GM23338 (cell line): ENCODE measurements around the gene PSMB11. TPM values are rescaled to one million over a fixed set of nuclear protein-coding genes. Genes with fewer than 3 reads are reported as not detected.

Source experiments
- ATAC-seq: fragments of 200-7000 bp; cut with Tn5 transposase; 3 replicates; pipeline ENCODE4 v1.9.1; 2020
- DNase-seq: peaks from one replicate; pipeline ENCODE4 v3.0.0-alpha.2; 2015; ENCODE audit warnings: low spot score
- H2AFZ ChIP-seq: fragments of 200-600 bp; sonication (generic); 2 replicates; pipeline ENCODE4 v1.8.0; 2016; ENCODE audit warnings: antibody characterized with exemption, mild to moderate bottlenecking, moderate library complexity
- H3F3A ChIP-seq: fragments of 200-600 bp; sonication (generic); replicated peaks from 2 replicates; pipeline ENCODE4 v1.8.0; 2017; ENCODE audit warnings: antibody characterized with exemption, mixed run types, low read depth
- H3K27ac ChIP-seq: fragments of 200-600 bp; sonication (generic); 2 replicates; pipeline ENCODE4 v1.6.1; 2016; ENCODE audit warnings: low read depth
- H3K27me3 ChIP-seq: fragments of 200-600 bp; sonication (generic); 2 replicates; pipeline ENCODE4 v1.8.0; 2016; ENCODE audit warnings: mild to moderate bottlenecking, mixed run types, moderate library complexity; ENCODE audit not compliant: insufficient read depth
- H3K36me3 ChIP-seq: fragments of 200-600 bp; sonication (generic); 2 replicates; pipeline ENCODE4 v1.8.0; 2016; ENCODE audit warnings: mild to moderate bottlenecking; ENCODE audit not compliant: insufficient read depth
- H3K4me1 ChIP-seq: fragments of 200-600 bp; sonication (generic); 2 replicates; pipeline ENCODE4 v1.8.0; 2016; ENCODE audit warnings: mild to moderate bottlenecking, moderate library complexity; ENCODE audit not compliant: insufficient read depth
- H3K4me2 ChIP-seq: fragments of 200-600 bp; sonication (generic); 2 replicates; pipeline ENCODE4 v1.7.1; 2017; ENCODE audit warnings: mixed run types
- H3K4me3 ChIP-seq: fragments of 200-600 bp; sonication (generic); 2 replicates; pipeline ENCODE4 v1.6.1; 2016; ENCODE audit warnings: mixed run types
- H3K79me2 ChIP-seq: fragments of 200-600 bp; sonication (generic); replicated peaks from 2 replicates; pipeline ENCODE4 v1.8.0; 2017; ENCODE audit warnings: mild to moderate bottlenecking; ENCODE audit not compliant: insufficient read depth
- H3K9me2 ChIP-seq: fragments of 200-600 bp; sonication (generic); 2 replicates; pipeline ENCODE4 v1.8.0; 2017; ENCODE audit not compliant: insufficient read depth
- H4K20me1 ChIP-seq: fragments of 200-600 bp; sonication (generic); replicated peaks from 2 replicates; pipeline ENCODE4 v1.8.0; 2017; ENCODE audit warnings: mild to moderate bottlenecking; ENCODE audit not compliant: insufficient read depth
- H3K27ac Mint-ChIP-seq: 2 replicates; pipeline ENCODE4 v1.8.0; 2020; ENCODE audit warnings: inconsistent platforms, mild to moderate bottlenecking, moderate library complexity, mixed read lengths
- H3K27me3 Mint-ChIP-seq: 3 replicates; pipeline ENCODE4 v1.8.0; 2022; ENCODE audit warnings: low read depth, mild to moderate bottlenecking, moderate library complexity, mixed read lengths, inconsistent platforms; ENCODE audit not compliant: insufficient read depth, poor library complexity
- H3K36me3 Mint-ChIP-seq: 3 replicates; pipeline ENCODE4 v1.8.0; 2021; ENCODE audit warnings: low read depth, mild to moderate bottlenecking, inconsistent platforms, moderate library complexity, mixed read lengths
- H3K4me1 Mint-ChIP-seq: 3 replicates; pipeline ENCODE4 v1.8.0; 2020; ENCODE audit warnings: mild to moderate bottlenecking, inconsistent platforms, mixed read lengths
- H3K4me3 Mint-ChIP-seq: 3 replicates; pipeline ENCODE4 v1.8.0; 2021; ENCODE audit warnings: moderate library complexity, mild to moderate bottlenecking, inconsistent platforms, mixed read lengths
- H3K9me3 Mint-ChIP-seq: 3 replicates; pipeline ENCODE4 v1.8.0; 2020; ENCODE audit warnings: moderate library complexity, mild to moderate bottlenecking, inconsistent platforms, mixed read lengths
- CREB1 ChIP-seq: fragments of 250-450 bp; sonication (Bioruptor Pico); IDR thresholded peaks from 2 replicates; pipeline ENCODE4 v1.5.0; 2020; ENCODE audit warnings: low read depth, mild to moderate bottlenecking, moderate library complexity
- EZH2 ChIP-seq: fragments of 200-600 bp; sonication (generic); IDR thresholded peaks from one replicate; pipeline ENCODE4 v1.8.0; 2017; ENCODE audit warnings: antibody characterized with exemption, mild to moderate bottlenecking, low read depth; ENCODE audit not compliant: unreplicated experiment
- EZH2phosphoT487 ChIP-seq: fragments of 200-600 bp; sonication (generic); IDR thresholded peaks from one replicate; pipeline ENCODE4 v1.8.1; 2018; ENCODE audit warnings: antibody characterized with exemption; ENCODE audit not compliant: unreplicated experiment
- JUNB ChIP-seq: IDR thresholded peaks from one replicate; pipeline ENCODE4 v1.6.1; 2016; ENCODE audit warnings: antibody characterized with exemption; ENCODE audit not compliant: unreplicated experiment
- NANOG ChIP-seq: IDR thresholded peaks from 2 replicates; pipeline ENCODE4 v1.6.1; 2016; ENCODE audit warnings: antibody characterized with exemption, borderline replicate concordance
- POLR2AphosphoS5 ChIP-seq: IDR thresholded peaks from 2 replicates; pipeline ENCODE4 v1.6.1; 2016; ENCODE audit warnings: antibody characterized with exemption, low read depth
- STAT1 ChIP-seq: IDR thresholded peaks from one replicate; pipeline ENCODE4 v1.6.1; 2016; ENCODE audit warnings: antibody characterized with exemption; ENCODE audit not compliant: unreplicated experiment
- ZNF114 ChIP-seq: fragments of 250-450 bp; sonication (Bioruptor Pico); IDR thresholded peaks from 2 replicates; pipeline ENCODE4 v1.5.0; 2020; ENCODE audit warnings: mild to moderate bottlenecking, moderate library complexity
- ZNF331 ChIP-seq: fragments of 250-450 bp; sonication (Bioruptor Pico); IDR thresholded peaks from 2 replicates; pipeline ENCODE4 v1.5.0; 2020; ENCODE audit warnings: low read depth, mild to moderate bottlenecking, moderate library complexity
- polyA plus RNA-seq: library from polyadenylated mRNA; unstranded; fragments of >200 nt; fragmentation: Nextera tagmentation; extraction: Ambion mirVana; gene quantifications from 2 replicates; pipeline ENCODE4 v1.2.1, GENCODE V29; 2016
- total RNA-seq: library from RNA; depleted of rRNA; stranded (reverse); fragments of >200 nt; shearing (Covaris generic); gene quantifications from 2 replicates; pipeline ENCODE4 v1.2.3, GENCODE V29; 2014
- TF ChIP-seq, protein P1 (sequence below): IDR thresholded peaks from one replicate; pipeline ENCODE4 v1.6.1; 2018; ENCODE audit warnings: antibody characterized with exemption; ENCODE audit not compliant: unreplicated experiment
- TF ChIP-seq, protein P2 (sequence below): IDR thresholded peaks from 2 replicates; pipeline ENCODE4 v1.6.1; 2016; ENCODE audit warnings: antibody characterized with exemption
- TF ChIP-seq, protein P3 (sequence below): fragments of 250-450 bp; sonication (Bioruptor Pico); IDR thresholded peaks from 2 replicates; pipeline ENCODE4 v1.5.0; 2020; ENCODE audit warnings: mild to moderate bottlenecking, moderate library complexity
- TF ChIP-seq, protein P4 (sequence below), 2 experiments: fragments of 200-600 bp in 1 of 2; sonication (generic) in 1 of 2; conservative IDR thresholded peaks; 2 replicates each; pipeline versions ENCODE4 v1.5.1 to v1.6.1; 2016 to 2017; ENCODE audit warnings: antibody characterized with exemption in 2 of 2, low read depth in 2 of 2, mild to moderate bottlenecking in 2 of 2, moderate library complexity in 1 of 2

The PSMB11 gene
- total and polyA plus RNA-seq, 2 experiments from 2014 or later: 0.07 TPM; not detected in 1

DNA sequence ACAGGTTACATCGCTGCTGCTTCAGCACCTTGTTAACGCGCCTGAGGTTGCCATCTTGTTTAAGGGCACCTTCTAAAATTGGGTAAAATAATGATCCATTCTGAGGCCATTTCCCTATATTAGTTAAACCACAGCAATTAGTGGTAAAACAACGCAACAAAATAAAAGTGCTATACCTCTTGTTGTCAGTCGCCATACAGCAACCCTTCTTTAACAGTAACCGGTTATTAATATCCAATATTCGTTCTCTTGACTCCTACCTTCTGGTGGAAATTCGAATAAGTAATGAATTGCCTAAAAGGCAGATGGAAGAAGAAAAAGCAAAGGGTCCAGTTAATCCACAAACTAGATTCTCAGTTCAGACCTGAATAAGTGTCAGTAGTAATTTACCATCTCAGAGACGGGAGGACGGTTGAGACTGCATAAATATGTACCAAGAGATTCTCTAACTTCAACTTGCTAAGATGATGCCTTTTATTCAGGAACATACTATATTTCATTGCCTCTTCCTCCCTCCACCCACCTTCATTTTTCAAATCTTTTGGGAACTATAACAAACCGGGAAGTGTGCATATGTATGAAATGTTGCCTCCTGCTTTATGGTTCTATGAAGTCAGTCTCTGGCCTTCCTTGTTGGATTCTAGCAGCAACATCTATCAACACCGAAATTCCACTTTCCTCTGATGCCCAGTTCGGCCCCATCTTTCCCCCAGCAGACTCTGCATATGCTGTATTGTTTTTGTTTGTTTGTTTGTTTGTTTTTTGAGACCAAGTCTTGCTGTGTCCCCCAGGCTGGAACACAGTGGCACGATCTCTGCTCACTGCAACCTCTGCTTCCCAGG lies 6.5 kb upstream of the PSMB11 start:
- Mint-ChIP-seq H3K36me3 (peaks cover 38% of the 10 kb centered on the region), H3K4me1 (peaks cover 17% of the 10 kb centered on the region), H3K27me3 (no peaks in the 10 kb centered on the region), H3K9me3 (no peaks in the 10 kb centered on the region), H3K27ac (peak overlapping the region; percentile 100), H3K4me3 (peak overlapping the region; percentile 95)
- Histone ChIP-seq H3K79me2 (peaks cover 39% of the 10 kb centered on the region), H3K4me2 (no peak overlapping the region; the same call in 1 of the 2 replicates), H3K27ac (peak overlapping the region; percentile 60), H3K4me3 (peak overlapping the region; percentile 75; the same call in 1 of the 2 replicates), H4K20me1 (no peaks in the 10 kb centered on the region), H3K36me3 (peaks cover 27% of the 10 kb centered on the region), H2AFZ (peak overlapping the region; percentile 7), H3F3A (peaks cover 4% of the 10 kb centered on the region; the same call in 1 of the 2 replicates), H3K4me1 (peaks cover 10% of the 10 kb centered on the region), H3K27me3 (no peaks in the 10 kb centered on the region), H3K9me2 (0 out of 2 replicates have a peak, but pooled peaks cover 4% of the 10 kb centered on the region)
- DNase-seq (no peak), ATAC-seq (no peak)
- TF ChIP-seq POLR2AphosphoS5 (no peak), ZNF331 (CRISPR knock-in tag) (no peak), NANOG (no peak), STAT1 (no peak), CREB1 (CRISPR knock-in tag) (no peak), JUNB (no peak), ZNF114 (CRISPR knock-in tag) (no peak), EZH2 (no peak), EZH2phosphoT487 (no peak)
- TF ChIP-seq, protein P1, sequence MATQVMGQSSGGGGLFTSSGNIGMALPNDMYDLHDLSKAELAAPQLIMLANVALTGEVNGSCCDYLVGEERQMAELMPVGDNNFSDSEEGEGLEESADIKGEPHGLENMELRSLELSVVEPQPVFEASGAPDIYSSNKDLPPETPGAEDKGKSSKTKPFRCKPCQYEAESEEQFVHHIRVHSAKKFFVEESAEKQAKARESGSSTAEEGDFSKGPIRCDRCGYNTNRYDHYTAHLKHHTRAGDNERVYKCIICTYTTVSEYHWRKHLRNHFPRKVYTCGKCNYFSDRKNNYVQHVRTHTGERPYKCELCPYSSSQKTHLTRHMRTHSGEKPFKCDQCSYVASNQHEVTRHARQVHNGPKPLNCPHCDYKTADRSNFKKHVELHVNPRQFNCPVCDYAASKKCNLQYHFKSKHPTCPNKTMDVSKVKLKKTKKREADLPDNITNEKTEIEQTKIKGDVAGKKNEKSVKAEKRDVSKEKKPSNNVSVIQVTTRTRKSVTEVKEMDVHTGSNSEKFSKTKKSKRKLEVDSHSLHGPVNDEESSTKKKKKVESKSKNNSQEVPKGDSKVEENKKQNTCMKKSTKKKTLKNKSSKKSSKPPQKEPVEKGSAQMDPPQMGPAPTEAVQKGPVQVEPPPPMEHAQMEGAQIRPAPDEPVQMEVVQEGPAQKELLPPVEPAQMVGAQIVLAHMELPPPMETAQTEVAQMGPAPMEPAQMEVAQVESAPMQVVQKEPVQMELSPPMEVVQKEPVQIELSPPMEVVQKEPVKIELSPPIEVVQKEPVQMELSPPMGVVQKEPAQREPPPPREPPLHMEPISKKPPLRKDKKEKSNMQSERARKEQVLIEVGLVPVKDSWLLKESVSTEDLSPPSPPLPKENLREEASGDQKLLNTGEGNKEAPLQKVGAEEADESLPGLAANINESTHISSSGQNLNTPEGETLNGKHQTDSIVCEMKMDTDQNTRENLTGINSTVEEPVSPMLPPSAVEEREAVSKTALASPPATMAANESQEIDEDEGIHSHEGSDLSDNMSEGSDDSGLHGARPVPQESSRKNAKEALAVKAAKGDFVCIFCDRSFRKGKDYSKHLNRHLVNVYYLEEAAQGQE: no peak
- TF ChIP-seq, protein P2, sequence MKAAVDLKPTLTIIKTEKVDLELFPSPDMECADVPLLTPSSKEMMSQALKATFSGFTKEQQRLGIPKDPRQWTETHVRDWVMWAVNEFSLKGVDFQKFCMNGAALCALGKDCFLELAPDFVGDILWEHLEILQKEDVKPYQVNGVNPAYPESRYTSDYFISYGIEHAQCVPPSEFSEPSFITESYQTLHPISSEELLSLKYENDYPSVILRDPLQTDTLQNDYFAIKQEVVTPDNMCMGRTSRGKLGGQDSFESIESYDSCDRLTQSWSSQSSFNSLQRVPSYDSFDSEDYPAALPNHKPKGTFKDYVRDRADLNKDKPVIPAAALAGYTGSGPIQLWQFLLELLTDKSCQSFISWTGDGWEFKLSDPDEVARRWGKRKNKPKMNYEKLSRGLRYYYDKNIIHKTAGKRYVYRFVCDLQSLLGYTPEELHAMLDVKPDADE: no peak
- TF ChIP-seq, protein P3, sequence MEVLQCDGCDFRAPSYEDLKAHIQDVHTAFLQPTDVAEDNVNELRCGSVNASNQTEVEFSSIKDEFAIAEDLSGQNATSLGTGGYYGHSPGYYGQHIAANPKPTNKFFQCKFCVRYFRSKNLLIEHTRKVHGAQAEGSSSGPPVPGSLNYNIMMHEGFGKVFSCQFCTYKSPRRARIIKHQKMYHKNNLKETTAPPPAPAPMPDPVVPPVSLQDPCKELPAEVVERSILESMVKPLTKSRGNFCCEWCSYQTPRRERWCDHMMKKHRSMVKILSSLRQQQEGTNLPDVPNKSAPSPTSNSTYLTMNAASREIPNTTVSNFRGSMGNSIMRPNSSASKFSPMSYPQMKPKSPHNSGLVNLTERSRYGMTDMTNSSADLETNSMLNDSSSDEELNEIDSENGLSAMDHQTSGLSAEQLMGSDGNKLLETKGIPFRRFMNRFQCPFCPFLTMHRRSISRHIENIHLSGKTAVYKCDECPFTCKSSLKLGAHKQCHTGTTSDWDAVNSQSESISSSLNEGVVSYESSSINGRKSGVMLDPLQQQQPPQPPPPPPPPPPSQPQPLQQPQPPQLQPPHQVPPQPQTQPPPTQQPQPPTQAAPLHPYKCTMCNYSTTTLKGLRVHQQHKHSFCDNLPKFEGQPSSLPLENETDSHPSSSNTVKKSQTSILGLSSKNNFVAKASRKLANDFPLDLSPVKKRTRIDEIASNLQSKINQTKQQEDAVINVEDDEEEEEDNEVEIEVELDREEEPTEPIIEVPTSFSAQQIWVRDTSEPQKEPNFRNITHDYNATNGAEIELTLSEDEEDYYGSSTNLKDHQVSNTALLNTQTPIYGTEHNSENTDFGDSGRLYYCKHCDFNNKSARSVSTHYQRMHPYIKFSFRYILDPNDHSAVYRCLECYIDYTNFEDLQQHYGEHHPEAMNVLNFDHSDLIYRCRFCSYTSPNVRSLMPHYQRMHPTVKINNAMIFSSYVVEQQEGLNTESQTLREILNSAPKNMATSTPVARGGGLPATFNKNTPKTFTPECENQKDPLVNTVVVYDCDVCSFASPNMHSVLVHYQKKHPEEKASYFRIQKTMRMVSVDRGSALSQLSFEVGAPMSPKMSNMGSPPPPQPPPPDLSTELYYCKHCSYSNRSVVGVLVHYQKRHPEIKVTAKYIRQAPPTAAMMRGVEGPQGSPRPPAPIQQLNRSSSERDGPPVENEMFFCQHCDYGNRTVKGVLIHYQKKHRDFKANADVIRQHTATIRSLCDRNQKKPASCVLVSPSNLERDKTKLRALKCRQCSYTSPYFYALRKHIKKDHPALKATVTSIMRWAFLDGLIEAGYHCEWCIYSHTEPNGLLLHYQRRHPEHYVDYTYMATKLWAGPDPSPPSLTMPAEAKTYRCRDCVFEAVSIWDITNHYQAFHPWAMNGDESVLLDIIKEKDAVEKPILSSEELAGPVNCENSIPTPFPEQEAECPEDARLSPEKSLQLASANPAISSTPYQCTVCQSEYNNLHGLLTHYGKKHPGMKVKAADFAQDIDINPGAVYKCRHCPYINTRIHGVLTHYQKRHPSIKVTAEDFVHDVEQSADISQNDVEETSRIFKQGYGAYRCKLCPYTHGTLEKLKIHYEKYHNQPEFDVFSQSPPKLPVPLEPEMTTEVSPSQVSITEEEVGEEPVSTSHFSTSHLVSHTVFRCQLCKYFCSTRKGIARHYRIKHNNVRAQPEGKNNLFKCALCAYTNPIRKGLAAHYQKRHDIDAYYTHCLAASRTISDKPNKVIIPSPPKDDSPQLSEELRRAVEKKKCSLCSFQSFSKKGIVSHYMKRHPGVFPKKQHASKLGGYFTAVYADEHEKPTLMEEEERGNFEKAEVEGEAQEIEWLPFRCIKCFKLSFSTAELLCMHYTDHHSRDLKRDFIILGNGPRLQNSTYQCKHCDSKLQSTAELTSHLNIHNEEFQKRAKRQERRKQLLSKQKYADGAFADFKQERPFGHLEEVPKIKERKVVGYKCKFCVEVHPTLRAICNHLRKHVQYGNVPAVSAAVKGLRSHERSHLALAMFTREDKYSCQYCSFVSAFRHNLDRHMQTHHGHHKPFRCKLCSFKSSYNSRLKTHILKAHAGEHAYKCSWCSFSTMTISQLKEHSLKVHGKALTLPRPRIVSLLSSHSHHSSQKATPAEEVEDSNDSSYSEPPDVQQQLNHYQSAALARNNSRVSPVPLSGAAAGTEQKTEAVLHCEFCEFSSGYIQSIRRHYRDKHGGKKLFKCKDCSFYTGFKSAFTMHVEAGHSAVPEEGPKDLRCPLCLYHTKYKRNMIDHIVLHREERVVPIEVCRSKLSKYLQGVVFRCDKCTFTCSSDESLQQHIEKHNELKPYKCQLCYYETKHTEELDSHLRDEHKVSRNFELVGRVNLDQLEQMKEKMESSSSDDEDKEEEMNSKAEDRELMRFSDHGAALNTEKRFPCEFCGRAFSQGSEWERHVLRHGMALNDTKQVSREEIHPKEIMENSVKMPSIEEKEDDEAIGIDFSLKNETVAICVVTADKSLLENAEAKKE (CRISPR knock-in tag): no peak
- TF ChIP-seq, protein P4, sequence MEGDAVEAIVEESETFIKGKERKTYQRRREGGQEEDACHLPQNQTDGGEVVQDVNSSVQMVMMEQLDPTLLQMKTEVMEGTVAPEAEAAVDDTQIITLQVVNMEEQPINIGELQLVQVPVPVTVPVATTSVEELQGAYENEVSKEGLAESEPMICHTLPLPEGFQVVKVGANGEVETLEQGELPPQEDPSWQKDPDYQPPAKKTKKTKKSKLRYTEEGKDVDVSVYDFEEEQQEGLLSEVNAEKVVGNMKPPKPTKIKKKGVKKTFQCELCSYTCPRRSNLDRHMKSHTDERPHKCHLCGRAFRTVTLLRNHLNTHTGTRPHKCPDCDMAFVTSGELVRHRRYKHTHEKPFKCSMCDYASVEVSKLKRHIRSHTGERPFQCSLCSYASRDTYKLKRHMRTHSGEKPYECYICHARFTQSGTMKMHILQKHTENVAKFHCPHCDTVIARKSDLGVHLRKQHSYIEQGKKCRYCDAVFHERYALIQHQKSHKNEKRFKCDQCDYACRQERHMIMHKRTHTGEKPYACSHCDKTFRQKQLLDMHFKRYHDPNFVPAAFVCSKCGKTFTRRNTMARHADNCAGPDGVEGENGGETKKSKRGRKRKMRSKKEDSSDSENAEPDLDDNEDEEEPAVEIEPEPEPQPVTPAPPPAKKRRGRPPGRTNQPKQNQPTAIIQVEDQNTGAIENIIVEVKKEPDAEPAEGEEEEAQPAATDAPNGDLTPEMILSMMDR (conservative IDR thresholded peaks at IDR 0.05; ENCODE audit: low read depth in 2 of 2): no peak
